ENCODE measurements around the gene NEK6. TPM values are rescaled to one million over a fixed set of nuclear protein-coding genes. Genes with fewer than 3 reads are reported as not detected.

Gene NEK6
- total RNA-seq, 4 donors from 2014 or later = 14.1 to 21.9 (median 15.1) TPM

GRCh38 chr9:124291801-124292396 lies 34.1 kb downstream of the NEK6 start:
- Histone ChIP-seq H3K9me3 (no peaks in the 10 kb centered on the region), H3K4me3 (no peak overlapping the region), H3K36me3 (peaks cover 0 to 6% (median 0%) of the 10 kb centered on the region in 4 donors), H3K27ac (replicated peaks in 1 of 4) (peak overlapping the region; percentile 45 to 59 (median 54)), H3K27me3 (no peaks in the 10 kb centered on the region), H3K4me1 (peaks cover 59 to 98% (median 95%) of the 10 kb centered on the region in 4 donors)
- intact Hi-C loops (cut with DNase I) = no loop called here
- 67% methylated on average over 11 of the region's 11 CpGs for WGBS
- no peak for DNase-seq (ENCODE audit: extremely low spot score)
- no peak for TF ChIP-seq EP300 (IDR thresholded peaks at IDR 0.05)
- TF ChIP-seq POLR2AphosphoS5 (IDR thresholded peaks at IDR 0.05) = no peak
- TF ChIP-seq CTCF (IDR thresholded peaks at IDR 0.05) = no peak
- TF ChIP-seq POLR2A (IDR thresholded peaks at IDR 0.05; ENCODE audit: low read depth) = no peak

- DNase-seq (ENCODE audit: extremely low spot score) = no peak
- Histone ChIP-seq H3K27ac (replicated peaks in 1 of 4) (peak overlapping the region; percentile 45 to 59 (median 54)), H3K4me1 (peaks cover 70 to 98% (median 95%) of the 10 kb centered on the region in 4 donors), H3K4me3 (no peak overlapping the region), H3K36me3 (peaks cover 0 to 6% (median 0%) of the 10 kb centered on the region in 4 donors), H3K27me3 (no peaks in the 10 kb centered on the region), H3K9me3 (no peaks in the 10 kb centered on the region)
- 77% methylated on average over 12 of the region's 12 CpGs for WGBS
- no peak for TF ChIP-seq CTCF (IDR thresholded peaks at IDR 0.05)
- TF ChIP-seq POLR2A (IDR thresholded peaks at IDR 0.05; ENCODE audit: low read depth) = no peak
- no peak for TF ChIP-seq EP300 (IDR thresholded peaks at IDR 0.05)
- TF ChIP-seq POLR2AphosphoS5 (IDR thresholded peaks at IDR 0.05) = no peak
- intact Hi-C loops (cut with DNase I) = no loop called here
Measured at GRCh38 chr9:124292696-124293593, 35.2 kb downstream of the NEK6 start.

GRCh38 chr9:124293718-124294506 lies 36.2 kb downstream of the NEK6 start:
- no peak for TF ChIP-seq POLR2A (IDR thresholded peaks at IDR 0.05; ENCODE audit: low read depth)
- TF ChIP-seq POLR2AphosphoS5 (IDR thresholded peaks at IDR 0.05) = no peak
- TF ChIP-seq CTCF (IDR thresholded peaks at IDR 0.05) = no peak
- TF ChIP-seq EP300 (IDR thresholded peaks at IDR 0.05) = no peak
- peak overlapping the region in 3 of 4 donors; percentile 52 to 75 (median 55) for H3K27ac ChIP-seq (replicated peaks in 1 of 4)
- H3K4me1 ChIP-seq = peaks cover 79 to 100% (median 96%) of the 10 kb centered on the region in 4 donors
- H3K36me3 ChIP-seq = peaks cover 0 to 6% (median 0%) of the 10 kb centered on the region in 4 donors
- intact Hi-C loops (cut with DNase I) = no loop called here
- no peaks in the 10 kb centered on the region for H3K9me3 ChIP-seq
- no peak overlapping the region for H3K4me3 ChIP-seq
- DNase-seq (ENCODE audit: extremely low spot score) = no peak
- no peaks in the 10 kb centered on the region for H3K27me3 ChIP-seq
- 84% methylated on average over 17 of the region's 17 CpGs for WGBS

- Histone ChIP-seq H3K4me3 (no peak overlapping the region), H3K27me3 (no peaks in the 10 kb centered on the region), H3K36me3 (no peaks in the 10 kb centered on the region), H3K9me3 (no peaks in the 10 kb centered on the region), H3K4me1 (peaks cover 71 to 100% (median 98%) of the 10 kb centered on the region in 4 donors), H3K27ac (replicated peaks in 1 of 4) (peak overlapping the region; percentile 71 to 75 (median 74))
- intact Hi-C loops (cut with DNase I) = loop anchor here (5.0 kb wide), 1 partner anchor 38 kb away; the partner anchor contains the start of gene NEK6
- TF ChIP-seq EP300 (IDR thresholded peaks at IDR 0.05) (no peak), CTCF (IDR thresholded peaks at IDR 0.05) (no peak), POLR2AphosphoS5 (IDR thresholded peaks at IDR 0.05) (peak in 1 of 2 donors; percentile 43)
- 63% methylated on average over 12 of the region's 18 CpGs for WGBS
- DNase-seq (ENCODE audit: extremely low spot score) = no peak
Measured at GRCh38 chr9:124295159-124295794, 37.5 kb downstream of the NEK6 start.

Measured in esophagus muscularis mucosa (tissue), 4 donors.